ENCODE results near the gene MCF2L.

MCF2L gene

GRCh38 chr13:112979406-112979902, 10.4 kb downstream of the MCF2L start:
- Histone ChIP-seq H3K4me2 (ENCODE audit: low read length) (no peak overlapping the region), H3K9me3 (ENCODE audit: insufficient read depth, low read length) (no peaks in the 10 kb centered on the region), H3K27me3 (ENCODE audit: low read depth, low read length) (no peaks in the 10 kb centered on the region), H4K20me1 (ENCODE audit: insufficient read depth, low read length) (no peaks in the 10 kb centered on the region; the same call in 1 of the 2 replicates), H3K79me2 (ENCODE audit: low read length) (no peaks in the 10 kb centered on the region), H2AFZ (ENCODE audit: low read depth, low read length) (no peak overlapping the region), H3K9ac (ENCODE audit: low read length) (no peak overlapping the region), H3K27ac (ENCODE audit: low read length) (no peak overlapping the region), H3K36me3 (replicated peaks; ENCODE audit: low read depth, low read length) (no peaks in the 10 kb centered on the region), H3K4me1 (ENCODE audit: low read length) (no peaks in the 10 kb centered on the region), H3K4me3 (ENCODE audit: low read length) (no peak overlapping the region)
- TF ChIP-seq, protein P1, sequence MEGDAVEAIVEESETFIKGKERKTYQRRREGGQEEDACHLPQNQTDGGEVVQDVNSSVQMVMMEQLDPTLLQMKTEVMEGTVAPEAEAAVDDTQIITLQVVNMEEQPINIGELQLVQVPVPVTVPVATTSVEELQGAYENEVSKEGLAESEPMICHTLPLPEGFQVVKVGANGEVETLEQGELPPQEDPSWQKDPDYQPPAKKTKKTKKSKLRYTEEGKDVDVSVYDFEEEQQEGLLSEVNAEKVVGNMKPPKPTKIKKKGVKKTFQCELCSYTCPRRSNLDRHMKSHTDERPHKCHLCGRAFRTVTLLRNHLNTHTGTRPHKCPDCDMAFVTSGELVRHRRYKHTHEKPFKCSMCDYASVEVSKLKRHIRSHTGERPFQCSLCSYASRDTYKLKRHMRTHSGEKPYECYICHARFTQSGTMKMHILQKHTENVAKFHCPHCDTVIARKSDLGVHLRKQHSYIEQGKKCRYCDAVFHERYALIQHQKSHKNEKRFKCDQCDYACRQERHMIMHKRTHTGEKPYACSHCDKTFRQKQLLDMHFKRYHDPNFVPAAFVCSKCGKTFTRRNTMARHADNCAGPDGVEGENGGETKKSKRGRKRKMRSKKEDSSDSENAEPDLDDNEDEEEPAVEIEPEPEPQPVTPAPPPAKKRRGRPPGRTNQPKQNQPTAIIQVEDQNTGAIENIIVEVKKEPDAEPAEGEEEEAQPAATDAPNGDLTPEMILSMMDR (IDR thresholded peaks at IDR 0.05; ENCODE audit: low read depth, low read length) = no peak
- no peak for TF ChIP-seq EZH2phosphoT487 (IDR thresholded peaks at IDR 0.05; ENCODE audit: low read depth)

DNA sequence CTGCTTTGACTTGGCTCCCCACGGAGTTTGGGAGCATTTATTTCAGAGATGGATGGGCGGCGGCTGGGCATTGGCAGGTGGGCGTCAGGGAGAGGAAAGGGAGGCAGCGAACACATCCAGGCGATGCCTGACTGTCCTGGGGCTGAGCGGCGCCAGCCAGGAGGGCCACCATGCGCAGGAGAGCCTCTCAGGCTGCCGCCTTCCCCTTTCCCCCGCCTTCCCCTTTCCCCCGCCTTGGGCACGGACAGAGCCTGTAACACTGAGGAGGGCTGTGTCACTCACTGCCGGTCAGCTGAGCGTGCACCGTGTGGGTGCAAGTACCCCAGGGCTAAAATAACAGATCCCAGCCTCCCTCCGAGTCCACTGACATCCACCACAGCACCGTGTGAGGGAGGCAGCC, 11.4 kb downstream of the MCF2L start:
- H3K36me3 ChIP-seq (replicated peaks; ENCODE audit: low read depth, low read length) = no peaks in the 10 kb centered on the region
- H3K27me3 ChIP-seq (ENCODE audit: low read depth, low read length) = no peaks in the 10 kb centered on the region
- H3K79me2 ChIP-seq (ENCODE audit: low read length) = no peaks in the 10 kb centered on the region
- H3K4me1 ChIP-seq (ENCODE audit: low read length) = no peaks in the 10 kb centered on the region
- no peak overlapping the region for H3K4me2 ChIP-seq (ENCODE audit: low read length)
- no peak overlapping the region for H3K9ac ChIP-seq (ENCODE audit: low read length)
- TF ChIP-seq, protein P1 (IDR thresholded peaks at IDR 0.05; ENCODE audit: low read depth, low read length) = no peak
- no peak for TF ChIP-seq EZH2phosphoT487 (IDR thresholded peaks at IDR 0.05; ENCODE audit: low read depth)
- no peak overlapping the region for H3K4me3 ChIP-seq (ENCODE audit: low read length)
- H3K27ac ChIP-seq (ENCODE audit: low read length) = no peak overlapping the region
- no peaks in the 10 kb centered on the region; the same call in 1 of the 2 replicates for H4K20me1 ChIP-seq (ENCODE audit: insufficient read depth, low read length)
- H3K9me3 ChIP-seq (ENCODE audit: insufficient read depth, low read length) = no peaks in the 10 kb centered on the region
- H2AFZ ChIP-seq (ENCODE audit: low read depth, low read length) = no peak overlapping the region

GRCh38 chr13:112981451-112981850, 12.4 kb downstream of the MCF2L start:
- Histone ChIP-seq H3K4me1 (ENCODE audit: low read length) (no peaks in the 10 kb centered on the region), H3K36me3 (replicated peaks; ENCODE audit: low read depth, low read length) (no peaks in the 10 kb centered on the region), H3K27me3 (ENCODE audit: low read depth, low read length) (no peaks in the 10 kb centered on the region), H3K4me2 (ENCODE audit: low read length) (no peak overlapping the region), H3K27ac (ENCODE audit: low read length) (no peak overlapping the region), H3K4me3 (ENCODE audit: low read length) (no peak overlapping the region), H3K9ac (ENCODE audit: low read length) (no peak overlapping the region), H2AFZ (ENCODE audit: low read depth, low read length) (no peak overlapping the region), H3K9me3 (ENCODE audit: insufficient read depth, low read length) (no peaks in the 10 kb centered on the region), H3K79me2 (ENCODE audit: low read length) (no peaks in the 10 kb centered on the region), H4K20me1 (ENCODE audit: insufficient read depth, low read length) (no peaks in the 10 kb centered on the region)
- TF ChIP-seq, protein P1 (IDR thresholded peaks at IDR 0.05; ENCODE audit: low read depth, low read length) = no peak
- TF ChIP-seq EZH2phosphoT487 (IDR thresholded peaks at IDR 0.05; ENCODE audit: low read depth) = no peak

DNA sequence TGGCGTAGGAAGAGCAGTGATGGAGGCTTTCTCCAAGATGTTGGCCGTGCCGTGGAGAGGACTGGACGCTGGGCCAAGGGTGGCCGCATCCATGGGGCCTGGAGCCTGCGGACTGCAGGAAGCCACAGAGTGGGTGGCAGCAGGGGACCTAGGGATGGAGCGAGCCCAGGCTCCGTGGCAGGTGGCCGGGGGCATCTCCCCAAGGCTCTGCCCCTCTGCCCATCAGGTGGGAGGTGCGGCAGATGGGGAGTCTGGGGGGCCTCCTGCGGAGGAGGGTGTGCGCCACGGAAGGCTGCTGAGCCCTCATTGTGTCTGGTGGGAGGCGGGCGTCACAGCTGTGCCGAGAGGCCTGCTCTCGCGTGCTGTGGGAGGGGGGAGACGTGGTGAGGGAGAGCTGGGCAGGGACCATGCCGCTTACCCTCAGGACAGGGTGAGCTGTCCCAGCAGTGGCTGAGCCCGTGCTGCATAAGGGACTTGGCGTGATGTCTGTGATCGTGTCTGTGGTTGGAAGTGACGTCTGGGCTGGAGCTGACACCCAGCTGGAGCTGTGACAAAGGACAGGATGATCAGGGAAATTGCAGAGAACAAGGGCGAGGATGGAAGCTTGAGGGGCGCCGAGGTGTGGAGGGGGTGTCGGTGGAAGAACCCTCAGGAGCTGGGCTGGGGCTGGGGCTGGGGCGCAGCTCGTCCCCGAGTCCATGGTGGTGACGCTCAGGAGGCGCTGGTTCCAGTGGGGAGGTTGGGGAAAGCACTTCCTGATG, 13.4 kb downstream of the MCF2L start:
- Histone ChIP-seq H3K27ac (ENCODE audit: low read length) (no peak overlapping the region), H3K9me3 (ENCODE audit: insufficient read depth, low read length) (no peaks in the 10 kb centered on the region), H4K20me1 (ENCODE audit: insufficient read depth, low read length) (no peaks in the 10 kb centered on the region), H3K36me3 (replicated peaks; ENCODE audit: low read depth, low read length) (no peaks in the 10 kb centered on the region), H3K4me1 (ENCODE audit: low read length) (no peaks in the 10 kb centered on the region), H3K4me3 (ENCODE audit: low read length) (no peak overlapping the region), H3K4me2 (ENCODE audit: low read length) (no peak overlapping the region), H3K27me3 (ENCODE audit: low read depth, low read length) (no peaks in the 10 kb centered on the region), H3K9ac (ENCODE audit: low read length) (no peak overlapping the region), H3K79me2 (ENCODE audit: low read length) (no peaks in the 10 kb centered on the region), H2AFZ (ENCODE audit: low read depth, low read length) (no peak overlapping the region)
- TF ChIP-seq, protein P1 (IDR thresholded peaks at IDR 0.05; ENCODE audit: low read depth, low read length) = no peak
- TF ChIP-seq EZH2phosphoT487 (IDR thresholded peaks at IDR 0.05; ENCODE audit: low read depth) = no peak

Measured in OCI-LY3 (cell line).